Trophoblast cell (in vitro differentiated cells and primary cell): Measurements from ENCODE around the gene TRIM46.
"Not testable (repeated sequence)": the region's sequence is repeated elsewhere in the genome, so short reads cannot be mapped to it uniquely, and the experiment has no call there.

ENCODE experiments used
- DNase-seq, 2 donors: peaks; one replicate each; pipeline ENCODE4 v3.0.0-alpha.2; 2016
- H2AFZ ChIP-seq: 2 replicates; pipeline ENCODE4 v1.6.1; 2013; ENCODE audit warnings: low read length, moderate library complexity, mild to moderate bottlenecking; ENCODE audit not compliant: insufficient read depth, poor library complexity
- H2AK5ac ChIP-seq: 2 replicates; pipeline ENCODE4 v1.6.1; 2013; ENCODE audit warnings: mild to moderate bottlenecking, low read length
- H2BK120ac ChIP-seq: 2 replicates; pipeline ENCODE4 v1.6.1; 2013; ENCODE audit warnings: low read length, mild to moderate bottlenecking, moderate library complexity; ENCODE audit not compliant: insufficient read depth, poor library complexity
- H2BK12ac ChIP-seq: 2 replicates; pipeline ENCODE4 v1.6.1; 2013; ENCODE audit warnings: mild to moderate bottlenecking, low read length, moderate library complexity
- H2BK5ac ChIP-seq: 2 replicates; pipeline ENCODE4 v1.6.1; 2013; ENCODE audit warnings: low read length, low read depth, moderate library complexity, mild to moderate bottlenecking; ENCODE audit not compliant: poor library complexity
- H3K14ac ChIP-seq: 2 replicates; pipeline ENCODE4 v1.6.1; 2013; ENCODE audit warnings: mild to moderate bottlenecking, low read length
- H3K18ac ChIP-seq: 2 replicates; pipeline ENCODE4 v1.6.1; 2013; ENCODE audit warnings: mild to moderate bottlenecking, low read length
- H3K23ac ChIP-seq: 2 replicates; pipeline ENCODE4 v1.6.1; 2013; ENCODE audit warnings: low read length
- H3K27ac ChIP-seq: 2 replicates; pipeline ENCODE4 v1.5.1; 2013; ENCODE audit warnings: low read depth, mild to moderate bottlenecking, inconsistent platforms, low read length, moderate library complexity
- H3K27me3 ChIP-seq: 2 replicates; pipeline ENCODE4 v1.6.1; 2013; ENCODE audit warnings: inconsistent platforms, mild to moderate bottlenecking, low read length, moderate library complexity; ENCODE audit not compliant: insufficient read depth
- H3K36me3 ChIP-seq, 2 experiments: 1 replicate in 1 of 2; 2 replicates in 1 of 2; pipeline ENCODE4 v1.6.1; 2013; ENCODE audit warnings: low read length in 2 of 2, mild to moderate bottlenecking in 2 of 2, moderate library complexity in 1 of 2; ENCODE audit not compliant: insufficient read depth in 2 of 2, control insufficient read depth in 1 of 2
- H3K4ac ChIP-seq: 2 replicates; pipeline ENCODE4 v1.6.1; 2013; ENCODE audit warnings: low read depth, mild to moderate bottlenecking, low read length, moderate library complexity
- H3K4me1 ChIP-seq, 2 experiments: 1 replicate in 1 of 2; 2 replicates in 1 of 2; pipeline ENCODE4 v1.6.1; 2013; ENCODE audit warnings: low read length in 2 of 2, mild to moderate bottlenecking in 2 of 2, moderate library complexity in 1 of 2; ENCODE audit not compliant: insufficient read depth in 2 of 2, control insufficient read depth in 1 of 2
- H3K4me2 ChIP-seq: 2 replicates; pipeline ENCODE4 v1.6.1; 2013; ENCODE audit warnings: inconsistent platforms, mild to moderate bottlenecking, low read length, moderate library complexity
- H3K4me3 ChIP-seq: 2 replicates; pipeline ENCODE4 v1.5.1; 2013; ENCODE audit warnings: mild to moderate bottlenecking, low read depth, low read length, inconsistent platforms
- H3K79me1 ChIP-seq: one replicate; pipeline ENCODE4 v1.6.1; 2013; ENCODE audit warnings: low read length
- H3K79me2 ChIP-seq: 2 replicates; pipeline ENCODE4 v1.6.1; 2013; ENCODE audit warnings: low read length, mild to moderate bottlenecking; ENCODE audit not compliant: control insufficient read depth, insufficient read depth, poor library complexity
- H3K9ac ChIP-seq: 2 replicates; pipeline ENCODE4 v1.6.1; 2013; ENCODE audit warnings: mild to moderate bottlenecking, low read length
- H3K9me3 ChIP-seq: 2 replicates; pipeline ENCODE4 v1.6.1; 2013; ENCODE audit warnings: low read depth, mild to moderate bottlenecking, control low read depth, inconsistent platforms, low read length; ENCODE audit not compliant: insufficient read depth
- H4K12ac ChIP-seq: 2 replicates; pipeline ENCODE4 v1.6.1; 2013; ENCODE audit warnings: low read depth, mild to moderate bottlenecking, low read length, moderate library complexity
- H4K8ac ChIP-seq: 2 replicates; pipeline ENCODE4 v1.6.1; 2013; ENCODE audit warnings: low read depth, mild to moderate bottlenecking, low read length, moderate library complexity
- H4K91ac ChIP-seq: one replicate; pipeline ENCODE4 v1.6.1; 2013; ENCODE audit warnings: low read depth, mild to moderate bottlenecking, low read length, moderate library complexity
- WGBS: extraction: QIAGEN DNeasy Blood & Tissue Kit; methylation state at CpG from one replicate; pipeline ENCODE4 v1.1.7; 2013; ENCODE audit warnings: missing lambda C conversion rate; ENCODE audit not compliant: insufficient read length, insufficient coverage; ENCODE audit errors: extremely low coverage; 5-methylcytosine and 5-hydroxymethylcytosine counted together

The TRIM46 gene

GRCh38 chr1:155220211-155220965, 46.7 kb downstream of the TRIM46 start:
- H3K4me3 ChIP-seq, H3K23ac ChIP-seq, H4K8ac ChIP-seq, H3K36me3 ChIP-seq, H2AFZ ChIP-seq, H3K4ac ChIP-seq, H2BK120ac ChIP-seq, H3K9me3 ChIP-seq, H2BK5ac ChIP-seq, H4K12ac ChIP-seq, H3K27me3 ChIP-seq, H3K18ac ChIP-seq, H3K14ac ChIP-seq, H3K9ac ChIP-seq, H2AK5ac ChIP-seq, H3K4me2 ChIP-seq, H3K79me2 ChIP-seq: not testable (repeated sequence)
- Histone ChIP-seq H3K4me1 (peaks cover 11 to 14% of the 10 kb centered on the region in 2 experiments), H3K27ac (peak overlapping the region; percentile 24), H2BK12ac (peak overlapping the region; percentile 63), H4K91ac (peak overlapping the region; percentile 17), H3K79me1 (peaks cover 13% of the 10 kb centered on the region)
- no CpG with 5 or more reads among the region's 10 CpGs for WGBS
- DNase-seq, result peak in 1 of 2 donors; percentile 22

- H3K4me3 ChIP-seq, result no peak overlapping the region
- no peaks in the 10 kb centered on the region for H3K36me3 ChIP-seq
- no peak overlapping the region for H2BK5ac ChIP-seq
- no peak overlapping the region for H3K18ac ChIP-seq
- WGBS, result no CpG with 5 or more reads among the region's 7 CpGs
- no peak overlapping the region for H3K9ac ChIP-seq
- no peak overlapping the region for H2AK5ac ChIP-seq
- no peak overlapping the region for H4K12ac ChIP-seq
- H4K91ac ChIP-seq, result no peak overlapping the region
- no peak overlapping the region for H4K8ac ChIP-seq
- no peaks in the 10 kb centered on the region for H3K27me3 ChIP-seq
- no peaks in the 10 kb centered on the region for H3K9me3 ChIP-seq
- no peak overlapping the region for H2BK120ac ChIP-seq
- peaks cover 9% of the 10 kb centered on the region for H3K79me2 ChIP-seq
- no peak overlapping the region for H3K27ac ChIP-seq
- peaks cover 18 to 25% of the 10 kb centered on the region in 2 experiments for H3K4me1 ChIP-seq
- H2BK12ac ChIP-seq, result peak overlapping the region; percentile 72
- no peak overlapping the region for H3K23ac ChIP-seq
- no peak overlapping the region for H3K4ac ChIP-seq
- peaks cover 30% of the 10 kb centered on the region for H3K79me1 ChIP-seq
- no peak overlapping the region for H3K4me2 ChIP-seq
- DNase-seq, result no peak
- H3K14ac ChIP-seq, result no peak overlapping the region
- H2AFZ ChIP-seq, result no peak overlapping the region
These were observed 49.4 kb downstream of the TRIM46 start for GRCh38 chr1:155223047-155223446.

DNA sequence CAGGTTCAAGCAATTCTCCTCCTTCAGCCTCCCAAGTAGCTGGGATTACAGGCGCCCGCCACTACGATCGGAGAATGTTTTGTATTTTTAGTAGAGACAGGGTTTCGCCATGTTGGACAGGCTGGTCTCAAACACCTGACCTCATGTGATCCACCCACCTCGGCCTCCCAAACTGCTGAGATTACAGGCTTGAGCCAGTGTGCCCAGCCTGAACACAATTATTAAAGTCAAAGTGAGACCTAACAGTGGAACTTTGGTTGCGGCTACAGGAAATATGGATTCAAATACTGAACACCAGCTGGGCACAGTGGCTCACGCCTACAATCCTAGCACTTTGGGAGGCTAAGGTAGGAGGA, 51.7 kb downstream of the TRIM46 start:
- Histone ChIP-seq H3K4me1 (peaks cover 15 to 24% of the 10 kb centered on the region in 2 experiments), H4K12ac (peak overlapping the region; percentile 71), H2BK5ac (peak overlapping the region; percentile 84), H2AK5ac (peak overlapping the region; percentile 96), H2BK12ac (peak overlapping the region; percentile 94), H2BK120ac (peak overlapping the region; percentile 93), H3K18ac (peak overlapping the region; percentile 82), H3K14ac (peak overlapping the region; percentile 91), H4K91ac (peak overlapping the region; percentile 89), H4K8ac (peak overlapping the region; percentile 87), H3K79me1 (peaks cover 30% of the 10 kb centered on the region), H3K4ac (peak overlapping the region; percentile 56), H2AFZ (peak overlapping the region; percentile 21), H3K27ac (peak overlapping the region; percentile 94)
- H3K36me3 ChIP-seq, H3K9me3 ChIP-seq, H3K23ac ChIP-seq, H3K4me3 ChIP-seq, H3K79me2 ChIP-seq, H3K4me2 ChIP-seq, DNase-seq, H3K9ac ChIP-seq, H3K27me3 ChIP-seq: not testable (repeated sequence)
- WGBS, result no CpG with 5 or more reads among the region's 8 CpGs

DNA sequence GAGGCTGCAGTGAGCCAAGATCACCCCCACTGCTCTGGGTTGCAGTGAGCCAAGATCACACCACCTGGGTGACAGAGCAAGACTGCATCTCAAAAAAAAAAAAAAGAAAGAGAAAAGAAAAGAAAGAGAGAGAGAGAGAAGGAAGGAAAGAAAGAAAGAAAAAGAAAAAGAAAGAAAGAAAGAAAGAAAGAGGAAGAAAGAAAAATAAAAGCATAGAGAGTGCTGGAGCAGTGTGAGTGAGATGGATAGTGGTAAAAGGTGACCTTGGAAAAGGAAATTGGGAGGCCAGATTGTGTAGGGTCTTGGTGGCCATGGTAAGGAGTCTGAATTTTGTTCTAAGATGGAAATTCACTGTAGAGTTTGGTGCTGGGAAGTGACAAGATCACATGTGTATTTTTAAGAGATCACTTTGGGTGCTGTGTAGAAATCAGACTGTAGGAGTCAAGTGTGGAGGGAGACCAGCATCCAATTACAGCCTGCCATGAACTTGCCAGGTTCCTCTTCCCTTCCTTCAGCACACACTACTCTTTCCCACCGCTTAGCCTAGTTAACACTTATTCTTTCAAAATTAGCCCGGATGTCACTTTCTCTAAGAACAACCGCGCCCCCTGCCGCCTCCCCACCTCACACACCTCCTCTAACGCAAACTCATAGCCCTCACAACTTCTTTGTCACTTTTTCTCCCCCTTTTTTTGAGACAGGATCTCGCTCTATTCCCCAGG, 52.7 kb downstream of the TRIM46 start:
- peak; percentile 77 to 79 for DNase-seq
- H2AK5ac ChIP-seq, result no peak overlapping the region
- H2BK120ac ChIP-seq, result peak overlapping the region; percentile 93
- peak overlapping the region; percentile 26 for H2AFZ ChIP-seq
- peak overlapping the region; percentile 50 for H3K4ac ChIP-seq
- peak overlapping the region; percentile 84 for H2BK5ac ChIP-seq
- no peaks in the 10 kb centered on the region for H3K9me3 ChIP-seq
- H3K79me1 ChIP-seq, result peaks cover 28% of the 10 kb centered on the region
- peak overlapping the region; percentile 89 for H4K91ac ChIP-seq
- peak overlapping the region; percentile 87 for H3K4me3 ChIP-seq
- H3K18ac ChIP-seq, result peak overlapping the region; percentile 60
- peak overlapping the region; percentile 61 for H4K12ac ChIP-seq
- H3K4me2 ChIP-seq, result peak overlapping the region; percentile 96
- H2BK12ac ChIP-seq, result peak overlapping the region; percentile 94
- peak overlapping the region; percentile 66 for H4K8ac ChIP-seq
- peak overlapping the region; percentile 96 for H3K9ac ChIP-seq
- peaks cover 9% of the 10 kb centered on the region for H3K79me2 ChIP-seq
- peaks cover 13 to 22% of the 10 kb centered on the region in 2 experiments for H3K4me1 ChIP-seq
- H3K27me3 ChIP-seq, result no peaks in the 10 kb centered on the region
- no peaks in the 10 kb centered on the region for H3K36me3 ChIP-seq
- H3K23ac ChIP-seq, result no peak overlapping the region
- peak overlapping the region; percentile 72 for H3K14ac ChIP-seq
- no CpG with 5 or more reads among the region's 7 CpGs for WGBS
- H3K27ac ChIP-seq, result peak overlapping the region; percentile 94
